ENCODE data around the gene LRRC7.

The LRRC7 gene

DNA sequence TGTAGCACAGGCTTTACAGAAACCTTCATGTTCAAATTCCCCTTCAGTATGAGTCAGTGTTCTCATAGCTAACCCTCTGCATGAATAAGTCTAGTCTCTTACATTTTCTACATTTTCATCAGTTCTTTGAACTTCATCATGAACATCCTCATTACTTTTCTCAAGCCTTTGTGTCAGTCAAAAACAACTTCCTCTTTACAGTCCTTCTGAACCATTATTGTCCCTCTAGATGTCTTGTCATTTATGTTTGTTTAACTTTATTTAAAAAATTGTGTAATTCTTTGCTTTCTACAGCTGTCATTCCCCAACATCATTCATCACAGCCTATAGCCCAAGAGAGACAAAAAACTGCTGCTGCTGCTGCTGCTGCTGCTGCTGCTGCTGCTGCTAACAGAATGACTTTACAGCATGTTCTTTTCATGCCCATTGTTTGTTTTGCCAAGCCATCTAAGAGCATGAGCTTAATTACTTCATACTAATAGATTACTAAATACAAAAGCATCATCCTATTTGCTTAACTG lies 504.6 kb downstream of the LRRC7 start:
- no peaks in the 10 kb centered on the region for H3K4me1 Mint-ChIP-seq
- H3K4me3 Mint-ChIP-seq: no peak overlapping the region
- ATAC-seq (replicated peaks) (no peak), DNase-seq (no peak)
- peaks cover 0 to 3% of the 10 kb centered on the region in 2 donors for H3K9me3 Mint-ChIP-seq
- H3K27ac Mint-ChIP-seq: no peak overlapping the region
- peaks cover 0 to 3% of the 10 kb centered on the region in 2 donors for H3K27me3 Mint-ChIP-seq
- H3K36me3 Mint-ChIP-seq: no peaks in the 10 kb centered on the region

DNA sequence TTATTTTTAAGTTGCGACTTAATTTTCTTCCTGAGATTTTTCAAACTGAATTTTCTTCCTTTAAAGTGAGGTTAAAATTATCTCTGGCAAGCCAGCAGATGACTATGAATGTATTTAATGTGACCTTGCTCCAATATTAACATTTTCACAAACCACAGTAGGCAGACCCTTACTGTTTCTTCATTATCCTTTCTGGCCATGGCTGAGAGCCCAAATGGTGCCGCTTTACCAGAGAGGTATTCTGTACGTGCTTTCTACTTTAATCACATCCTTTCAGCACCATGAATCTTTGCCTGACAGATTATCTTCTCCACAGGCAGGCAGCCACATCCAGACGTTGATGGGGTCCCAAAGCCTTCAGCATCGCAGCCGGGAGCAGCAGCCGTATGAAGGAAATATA lies 508.0 kb downstream of the LRRC7 start:
- Mint-ChIP-seq H3K4me1 (no peaks in the 10 kb centered on the region), H3K27me3 (peaks cover 0 to 3% of the 10 kb centered on the region in 2 donors), H3K9me3 (no peaks in the 10 kb centered on the region), H3K4me3 (no peak overlapping the region), H3K27ac (no peak overlapping the region), H3K36me3 (no peaks in the 10 kb centered on the region)
- ATAC-seq (replicated peaks): no peak
- DNase-seq: no peak

DNA sequence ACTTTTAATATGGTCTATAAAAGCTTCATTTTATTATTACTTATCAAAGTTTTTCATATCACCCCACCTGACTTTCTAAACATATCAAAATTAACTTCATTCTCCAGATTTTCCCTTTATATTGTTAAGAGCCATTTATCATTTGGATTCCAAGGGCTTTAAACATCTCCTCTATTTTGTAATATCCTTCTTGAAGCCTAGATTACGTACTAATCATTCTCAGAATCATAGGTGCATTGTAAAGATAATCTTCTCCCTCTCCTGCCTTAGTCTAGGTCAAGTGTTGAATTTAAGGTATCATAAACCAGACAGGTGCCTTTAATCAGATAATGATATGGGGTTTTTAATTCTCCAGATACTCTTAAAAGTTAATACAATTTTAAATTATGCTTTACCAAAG lies 509.3 kb downstream of the LRRC7 start:
- DNase-seq (no peak), ATAC-seq (replicated peaks) (no peak)
- no peak overlapping the region for H3K4me3 Mint-ChIP-seq
- no peak overlapping the region for H3K27ac Mint-ChIP-seq
- no peaks in the 10 kb centered on the region for H3K4me1 Mint-ChIP-seq
- H3K36me3 Mint-ChIP-seq: no peaks in the 10 kb centered on the region
- peaks cover 0 to 2% of the 10 kb centered on the region in 2 donors for H3K27me3 Mint-ChIP-seq
- H3K9me3 Mint-ChIP-seq: no peaks in the 10 kb centered on the region

DNA sequence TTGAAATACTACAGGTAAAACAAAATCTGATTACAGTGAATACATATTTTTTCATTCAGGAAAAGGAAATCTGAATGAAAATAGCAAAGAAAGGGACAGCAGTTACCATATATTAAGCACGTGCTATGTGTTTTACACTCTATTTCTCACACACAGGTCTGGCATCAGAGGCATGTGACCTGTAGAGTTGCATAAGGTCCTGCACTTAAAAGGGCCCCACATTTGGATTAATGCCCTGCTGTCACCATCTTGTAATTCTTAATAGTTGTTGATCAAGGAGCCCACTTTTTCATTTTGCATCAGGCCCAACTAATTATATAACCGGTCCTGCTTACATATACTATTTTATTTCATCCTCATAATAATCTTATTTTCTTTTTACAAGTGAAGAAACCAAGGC lies 511.8 kb downstream of the LRRC7 start:
- Mint-ChIP-seq H3K27me3 (no peaks in the 10 kb centered on the region), H3K36me3 (peaks cover 0 to 3% of the 10 kb centered on the region in 2 donors), H3K27ac (no peak overlapping the region), H3K4me1 (peaks cover 6 to 9% of the 10 kb centered on the region in 2 donors), H3K9me3 (peaks cover 2 to 13% of the 10 kb centered on the region in 2 donors), H3K4me3 (no peak overlapping the region)
- no peak for ATAC-seq (replicated peaks)
- no peak for DNase-seq

DNA sequence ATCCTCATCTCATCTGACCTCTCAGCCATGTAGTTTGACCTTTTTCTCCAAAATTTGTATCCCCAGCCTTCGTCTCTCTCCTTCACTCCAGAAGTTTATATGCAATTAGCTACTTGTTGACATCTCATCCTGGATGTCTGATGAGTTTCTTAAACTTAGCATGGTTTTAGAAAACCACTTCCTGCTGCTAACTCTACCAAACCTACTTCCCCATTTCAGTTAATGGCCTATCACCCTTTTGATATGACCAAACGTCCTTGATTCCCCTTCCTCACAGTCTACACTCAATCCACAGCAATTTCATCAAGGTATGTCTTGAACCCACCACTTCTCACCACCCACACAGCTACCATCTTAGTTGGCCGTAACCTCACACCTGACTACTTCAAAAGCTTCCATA lies 515.8 kb downstream of the LRRC7 start:
- no peak overlapping the region for H3K4me3 Mint-ChIP-seq
- DNase-seq (no peak), ATAC-seq (replicated peaks) (peak; percentile 59 to 70)
- H3K4me1 Mint-ChIP-seq: peaks cover 6 to 9% of the 10 kb centered on the region in 2 donors
- H3K27ac Mint-ChIP-seq: no peak overlapping the region
- no peaks in the 10 kb centered on the region for H3K27me3 Mint-ChIP-seq
- H3K36me3 Mint-ChIP-seq: peaks cover 0 to 3% of the 10 kb centered on the region in 2 donors
- H3K9me3 Mint-ChIP-seq: peaks cover 2 to 17% of the 10 kb centered on the region in 2 donors

DNA sequence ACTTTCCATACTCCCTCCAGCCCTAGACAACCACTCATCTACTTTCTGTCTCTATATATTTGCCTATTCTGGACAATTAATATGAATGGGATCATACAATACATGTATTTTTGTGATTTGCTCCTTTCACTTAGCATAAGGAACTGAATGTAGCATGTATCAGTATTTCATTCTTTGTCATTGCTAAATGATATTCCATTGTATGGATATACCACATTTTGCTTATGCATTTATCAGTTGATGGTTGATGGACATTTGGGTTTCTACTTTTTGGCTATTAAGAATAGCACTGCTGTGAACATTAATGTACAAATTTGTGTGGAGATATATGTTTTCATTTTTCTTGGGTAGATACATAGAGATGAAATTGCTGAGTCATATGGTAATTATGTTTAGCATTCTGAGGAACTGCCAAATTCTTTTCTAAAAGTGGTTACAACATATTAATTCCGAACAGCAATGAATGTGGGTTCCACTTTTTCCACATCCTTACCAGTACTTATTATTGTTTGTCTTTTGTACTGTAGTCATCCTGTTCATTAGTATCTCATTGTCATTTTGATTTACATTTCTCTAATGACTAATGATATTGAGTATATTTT lies 516.7 kb downstream of the LRRC7 start:
- DNase-seq (no peak), ATAC-seq (replicated peaks) (no peak)
- H3K9me3 Mint-ChIP-seq: peaks cover 2 to 17% of the 10 kb centered on the region in 2 donors
- H3K27ac Mint-ChIP-seq: no peak overlapping the region
- H3K4me3 Mint-ChIP-seq: no peak overlapping the region
- no peaks in the 10 kb centered on the region for H3K27me3 Mint-ChIP-seq
- H3K4me1 Mint-ChIP-seq: peaks cover 6 to 9% of the 10 kb centered on the region in 2 donors
- H3K36me3 Mint-ChIP-seq: peaks cover 0 to 3% of the 10 kb centered on the region in 2 donors

DNA sequence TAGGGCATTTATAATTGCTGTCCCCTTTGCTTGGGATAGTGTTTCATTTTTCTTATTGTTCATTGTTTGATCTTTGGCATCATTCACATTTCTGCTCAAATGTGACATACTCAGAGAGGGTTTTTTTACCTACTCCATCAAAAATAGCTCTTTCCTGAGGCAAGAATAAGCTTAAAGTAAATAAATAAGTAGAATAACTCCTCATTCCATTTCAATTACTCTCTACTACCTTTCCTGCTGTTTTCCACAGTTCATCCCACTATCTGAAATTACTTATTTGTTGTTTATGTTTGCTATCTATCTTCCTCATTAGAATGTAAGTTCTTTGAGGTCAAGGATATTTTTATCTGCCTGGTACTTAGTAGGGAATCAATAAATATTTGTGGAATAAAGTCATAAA lies 517.8 kb downstream of the LRRC7 start:
- H3K27me3 Mint-ChIP-seq: no peaks in the 10 kb centered on the region
- no peak for ATAC-seq (replicated peaks)
- peaks cover 2 to 17% of the 10 kb centered on the region in 2 donors for H3K9me3 Mint-ChIP-seq
- no peak overlapping the region for H3K27ac Mint-ChIP-seq
- H3K4me3 Mint-ChIP-seq: no peak overlapping the region
- peaks cover 6 to 9% of the 10 kb centered on the region in 2 donors for H3K4me1 Mint-ChIP-seq
- peaks cover 0 to 3% of the 10 kb centered on the region in 2 donors for H3K36me3 Mint-ChIP-seq
- DNase-seq: no peak

DNA sequence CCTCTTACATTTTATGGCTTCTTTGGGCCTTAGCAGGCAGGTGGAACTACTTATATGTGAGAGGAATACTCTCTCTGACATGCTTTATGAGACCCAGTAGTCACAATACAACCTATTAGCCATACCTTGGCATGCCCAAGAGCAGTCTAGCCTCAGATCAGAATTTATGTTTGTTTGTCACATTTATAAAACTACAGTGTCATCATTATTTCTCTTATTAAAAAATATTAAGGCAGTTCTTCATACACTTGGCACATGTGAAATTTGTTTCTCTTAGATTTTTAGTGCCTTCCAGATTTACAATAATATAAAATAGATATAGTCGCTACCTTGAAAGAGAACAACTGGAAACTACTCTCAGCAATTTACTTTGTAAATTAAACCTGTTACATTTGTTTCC lies 519.2 kb downstream of the LRRC7 start:
- no peak for ATAC-seq (replicated peaks)
- Mint-ChIP-seq H3K27me3 (no peaks in the 10 kb centered on the region), H3K36me3 (peaks cover 0 to 3% of the 10 kb centered on the region in 2 donors), H3K9me3 (peaks cover 2 to 17% of the 10 kb centered on the region in 2 donors), H3K27ac (no peak overlapping the region), H3K4me3 (no peak overlapping the region), H3K4me1 (peaks cover 6 to 9% of the 10 kb centered on the region in 2 donors)
- no peak for DNase-seq

DNA sequence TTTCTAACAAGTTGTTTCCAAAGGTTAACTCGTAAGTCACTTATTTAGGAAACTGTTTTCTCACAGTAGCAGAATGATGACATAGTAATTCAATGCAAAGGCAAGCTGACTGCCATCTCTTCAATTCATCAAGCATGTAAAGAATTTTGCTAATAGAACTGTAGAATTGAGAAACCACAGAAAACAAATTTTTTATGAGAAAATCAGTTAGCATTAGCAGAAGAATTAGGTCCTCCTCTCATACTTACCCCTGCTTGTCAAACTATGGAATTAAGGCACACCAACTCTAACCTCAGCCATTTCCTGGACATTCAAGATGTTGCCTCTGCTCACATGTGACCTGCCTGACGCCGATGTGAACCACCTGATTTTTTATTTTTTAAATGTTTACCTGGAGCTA lies 522.4 kb downstream of the LRRC7 start:
- Mint-ChIP-seq H3K4me3 (no peak overlapping the region), H3K27ac (no peak overlapping the region), H3K9me3 (peaks cover 0 to 3% of the 10 kb centered on the region in 2 donors), H3K4me1 (no peaks in the 10 kb centered on the region), H3K36me3 (no peaks in the 10 kb centered on the region), H3K27me3 (no peaks in the 10 kb centered on the region)
- DNase-seq (no peak), ATAC-seq (replicated peaks) (no peak)

DNA sequence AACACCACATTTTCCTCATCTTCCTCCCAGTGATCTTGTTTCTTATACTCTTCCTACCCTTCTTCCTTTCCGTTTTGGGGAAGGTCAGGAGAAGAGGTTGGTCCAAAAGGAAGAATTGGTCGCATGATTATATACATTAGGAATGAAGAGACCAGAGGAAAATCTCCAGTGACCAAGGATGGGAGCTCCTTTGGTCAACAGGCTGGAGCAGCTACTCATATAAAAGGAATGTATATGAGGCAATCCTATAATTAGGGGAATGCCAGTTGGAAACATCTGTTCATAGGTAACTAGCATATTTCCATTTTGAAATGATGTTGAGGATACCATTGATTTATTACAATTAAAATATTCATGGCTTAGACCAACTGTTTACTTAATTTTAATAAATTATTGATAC lies 523.2 kb downstream of the LRRC7 start:
- H3K4me1 Mint-ChIP-seq: no peaks in the 10 kb centered on the region
- H3K4me3 Mint-ChIP-seq: no peak overlapping the region
- DNase-seq (no peak), ATAC-seq (replicated peaks) (no peak)
- H3K9me3 Mint-ChIP-seq: no peaks in the 10 kb centered on the region
- H3K27me3 Mint-ChIP-seq: no peaks in the 10 kb centered on the region
- H3K27ac Mint-ChIP-seq: no peak overlapping the region
- no peaks in the 10 kb centered on the region for H3K36me3 Mint-ChIP-seq

DNA sequence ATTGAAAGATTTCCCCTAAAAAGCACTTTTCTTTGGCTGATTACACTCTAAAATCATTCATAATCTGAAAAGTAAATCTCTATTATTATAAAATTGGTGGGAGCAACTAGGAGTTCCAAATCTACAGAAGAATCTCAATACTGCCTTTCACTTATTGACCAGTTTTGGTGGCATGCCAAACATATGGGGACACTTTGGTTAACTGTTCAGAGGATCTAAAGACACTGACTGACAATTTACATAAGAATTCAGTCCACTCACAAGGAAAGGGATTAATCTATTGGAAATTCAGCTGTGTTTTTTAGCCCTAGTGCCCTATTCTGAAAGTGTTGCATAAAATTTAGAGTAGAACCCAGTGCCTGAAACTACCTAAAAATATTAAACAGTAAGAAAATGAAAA lies 524.1 kb downstream of the LRRC7 start:
- Mint-ChIP-seq H3K4me3 (no peak overlapping the region), H3K4me1 (no peaks in the 10 kb centered on the region), H3K36me3 (no peaks in the 10 kb centered on the region), H3K27me3 (peaks cover 0 to 4% of the 10 kb centered on the region in 2 donors), H3K9me3 (no peaks in the 10 kb centered on the region), H3K27ac (no peak overlapping the region)
- DNase-seq (no peak), ATAC-seq (replicated peaks) (no peak)

DNA sequence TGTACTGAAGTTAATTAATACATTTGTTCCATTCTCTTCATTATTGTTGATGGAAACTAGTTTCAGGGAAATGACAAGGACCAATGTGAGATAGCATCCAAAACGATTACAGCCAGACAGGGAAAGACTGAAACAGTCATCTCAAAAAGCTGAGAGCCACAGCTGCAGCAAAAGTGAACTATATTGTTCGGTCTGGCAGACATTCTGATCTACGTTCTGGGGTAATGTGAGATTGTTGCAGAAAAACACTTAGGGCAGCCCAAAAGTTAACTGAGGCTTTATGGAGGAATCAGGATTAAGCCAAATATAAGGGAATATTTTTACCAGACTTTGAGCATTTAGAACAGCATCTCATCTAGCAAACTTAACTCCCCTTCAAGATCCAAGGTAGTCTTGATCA lies 524.8 kb downstream of the LRRC7 start:
- Mint-ChIP-seq H3K4me1 (no peaks in the 10 kb centered on the region), H3K27ac (no peak overlapping the region), H3K36me3 (no peaks in the 10 kb centered on the region), H3K27me3 (peaks cover 0 to 4% of the 10 kb centered on the region in 2 donors), H3K4me3 (no peak overlapping the region), H3K9me3 (no peaks in the 10 kb centered on the region)
- ATAC-seq (replicated peaks) (no peak), DNase-seq (no peak)

DNA sequence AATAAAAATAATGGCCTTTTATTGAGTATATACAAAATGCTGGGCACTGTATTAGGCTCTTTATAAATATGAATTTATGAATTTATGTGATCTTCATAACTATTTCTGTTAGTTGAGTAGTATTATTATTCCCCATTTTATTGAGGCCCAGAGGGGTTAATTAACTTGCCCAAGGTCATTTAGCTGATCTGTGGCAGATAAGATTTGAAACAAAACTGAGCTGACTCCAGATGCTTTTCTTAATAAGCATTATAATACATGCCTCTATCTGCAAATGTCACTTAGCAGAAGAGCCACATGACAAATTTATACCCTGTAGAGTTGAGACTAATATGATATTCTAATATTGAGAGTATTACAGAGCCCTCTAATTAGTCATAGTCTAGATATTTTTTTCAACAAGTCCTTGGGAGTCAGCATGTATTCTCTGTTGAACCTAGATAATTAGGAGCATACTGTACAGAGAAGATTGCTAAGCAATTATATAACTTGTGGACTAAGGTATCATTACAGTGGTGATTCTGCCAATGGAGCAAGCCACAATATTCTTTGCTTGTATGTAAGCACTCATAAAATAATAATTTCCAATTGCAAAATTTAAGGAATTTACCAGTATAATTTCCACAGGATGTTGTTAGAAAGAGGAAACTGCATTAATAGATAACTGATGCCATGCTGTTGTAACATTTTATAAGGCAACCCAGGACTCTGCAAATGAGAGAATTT lies 525.7 kb downstream of the LRRC7 start:
- Mint-ChIP-seq H3K27ac (no peak overlapping the region), H3K27me3 (peaks cover 0 to 4% of the 10 kb centered on the region in 2 donors), H3K9me3 (no peaks in the 10 kb centered on the region), H3K4me1 (no peaks in the 10 kb centered on the region), H3K36me3 (no peaks in the 10 kb centered on the region), H3K4me3 (no peak overlapping the region)
- DNase-seq (no peak), ATAC-seq (replicated peaks) (no peak)

DNA sequence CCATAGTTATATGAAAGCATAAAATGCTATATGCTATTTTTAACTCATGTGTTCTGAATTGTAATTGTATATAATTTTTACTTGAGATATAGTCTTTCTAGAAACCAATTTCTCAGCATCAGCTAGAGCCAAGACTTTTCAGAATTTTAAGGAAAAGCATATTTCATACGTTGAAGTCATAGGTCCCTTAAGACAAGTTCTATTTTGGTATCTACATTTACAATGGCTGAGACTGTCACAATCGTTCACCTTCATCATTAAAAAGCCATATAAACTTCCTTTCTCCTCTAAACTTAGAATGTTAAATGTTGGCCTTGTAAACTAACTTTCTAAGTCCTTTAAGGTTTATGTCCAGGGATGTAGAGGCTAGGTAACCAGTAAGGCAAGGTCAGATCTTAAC lies 533.5 kb downstream of the LRRC7 start:
- no peaks in the 10 kb centered on the region for H3K36me3 Mint-ChIP-seq
- DNase-seq (no peak), ATAC-seq (replicated peaks) (no peak)
- H3K27ac Mint-ChIP-seq: no peak overlapping the region
- H3K4me1 Mint-ChIP-seq: no peaks in the 10 kb centered on the region
- H3K27me3 Mint-ChIP-seq: peaks cover 0 to 4% of the 10 kb centered on the region in 2 donors
- H3K9me3 Mint-ChIP-seq: no peaks in the 10 kb centered on the region
- H3K4me3 Mint-ChIP-seq: no peak overlapping the region

DNA sequence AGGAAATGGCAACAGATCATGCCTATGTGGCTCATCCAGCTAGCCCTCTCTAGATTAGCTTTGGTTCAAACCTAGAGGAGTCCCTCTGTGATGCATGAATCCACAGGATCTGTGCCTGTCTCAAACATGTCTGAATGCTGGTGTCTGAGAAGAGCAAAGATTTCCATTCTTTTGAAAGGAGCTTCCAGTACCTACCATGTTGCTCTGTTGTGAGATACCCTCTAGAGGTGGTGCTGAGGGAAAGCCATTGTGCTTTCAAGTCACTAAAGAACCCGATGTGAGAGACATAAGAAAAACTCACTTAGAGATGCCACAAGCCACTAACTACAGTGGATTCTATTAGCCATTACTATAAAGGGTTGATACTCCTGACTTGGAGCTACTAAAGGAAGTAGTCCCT lies 534.1 kb downstream of the LRRC7 start:
- no peak for DNase-seq
- no peak for ATAC-seq (replicated peaks)
- no peaks in the 10 kb centered on the region for H3K36me3 Mint-ChIP-seq
- no peaks in the 10 kb centered on the region for H3K9me3 Mint-ChIP-seq
- no peak overlapping the region for H3K4me3 Mint-ChIP-seq
- H3K27me3 Mint-ChIP-seq: no peaks in the 10 kb centered on the region
- no peak overlapping the region for H3K27ac Mint-ChIP-seq
- no peaks in the 10 kb centered on the region for H3K4me1 Mint-ChIP-seq
